Lower lobe of right lung (tissue), 2 donors: Measurements from ENCODE around the gene FHL3. TPM values are rescaled to one million over a fixed set of nuclear protein-coding genes. Genes with fewer than 3 reads are reported as not detected.

Experiments used
- ATAC-seq, 2 donors: fragments of 200-7000 bp; cut with Tn5 transposase; one replicate each; pipeline ENCODE4 v1.9.1; 2020 to 2022; ENCODE audit warnings: mild to moderate bottlenecking in 2 of 2, moderate library complexity in 2 of 2
- DNase-seq: peaks from one replicate; pipeline ENCODE4 v3.0.0-alpha.2; 2020
- H3K27ac ChIP-seq: fragments of 200-600 bp; one replicate; pipeline ENCODE4 v1.8.0; 2022
- H3K27me3 ChIP-seq: fragments of 200-600 bp; one replicate; pipeline ENCODE4 v1.8.0; 2022; ENCODE audit warnings: low read depth
- H3K36me3 ChIP-seq: fragments of 200-600 bp; one replicate; pipeline ENCODE4 v1.8.0; 2022; ENCODE audit warnings: mild to moderate bottlenecking
- H3K4me1 ChIP-seq: fragments of 200-600 bp; one replicate; pipeline ENCODE4 v1.8.0; 2022
- H3K4me3 ChIP-seq: fragments of 200-600 bp; one replicate; pipeline ENCODE4 v1.8.0; 2022; ENCODE audit warnings: mild to moderate bottlenecking
- H3K9me3 ChIP-seq: fragments of 200-600 bp; one replicate; pipeline ENCODE4 v1.8.0; 2022
- intact Hi-C: fragments of 100-400 bp; cut with DNase I; formaldehyde crosslinking; loops from one replicate; pipeline ENCODE4 v1.11.0; 2022
- total RNA-seq: library from RNA; stranded (reverse); fragmentation: NEBNext Ultra II Directional; extraction: Animal tissue kit (Norgen Biotek cat#: 25700); gene quantifications from one replicate; pipeline ENCODE4 v1.2.1, GENCODE V29; 2021
- TF ChIP-seq, protein P1 (sequence below): fragments of 200-600 bp; IDR thresholded peaks from one replicate; pipeline ENCODE4 v1.8.0; 2022; ENCODE audit warnings: antibody characterized with exemption, mild to moderate bottlenecking
- donor health status: DM: no; HTN: yes; CAD: no; lungs with severe emphysema.

Gene FHL3
- total RNA-seq, 1 donor from 2014 or later = 16.9 TPM

DNA sequence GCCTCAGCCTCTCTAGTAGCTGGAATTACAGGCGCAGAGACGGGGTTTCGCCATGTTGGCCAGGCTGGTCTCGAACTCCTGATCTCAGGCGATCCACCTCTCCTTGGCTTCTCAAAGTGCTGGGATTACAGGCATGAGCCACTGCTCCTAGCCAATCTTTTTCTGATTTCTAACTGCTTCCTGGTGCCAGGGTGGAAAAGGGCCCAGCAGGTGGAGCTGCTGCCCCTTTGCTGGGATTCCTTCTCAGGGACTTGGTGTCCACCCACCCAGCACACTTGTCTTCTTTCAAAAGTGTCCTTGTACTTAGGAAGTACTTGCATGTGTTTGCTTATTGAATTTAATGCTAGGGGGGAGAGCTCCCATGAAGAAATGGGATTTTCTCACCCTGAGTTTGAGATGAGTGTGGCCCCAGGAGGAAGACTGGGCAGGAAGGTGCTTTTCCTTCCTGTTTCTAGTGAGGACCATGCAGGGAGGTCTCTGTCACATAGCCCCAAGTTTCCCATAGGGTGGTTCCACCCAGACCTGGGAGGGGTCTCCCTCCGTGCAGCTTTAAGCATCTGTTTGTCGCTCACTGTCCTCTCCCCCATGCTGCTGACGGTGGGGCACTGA lies 21.4 kb upstream of the FHL3 start:
- Histone ChIP-seq H3K27me3 (no peaks in the 10 kb centered on the region), H3K4me1 (peaks cover 28% of the 10 kb centered on the region), H3K9me3 (no peaks in the 10 kb centered on the region), H3K27ac (no peak overlapping the region), H3K4me3 (no peak overlapping the region), H3K36me3 (peaks cover 44% of the 10 kb centered on the region)
- DNase-seq (peak; percentile 78), ATAC-seq (peak; percentile 82 to 87)
- TF ChIP-seq, protein P1, sequence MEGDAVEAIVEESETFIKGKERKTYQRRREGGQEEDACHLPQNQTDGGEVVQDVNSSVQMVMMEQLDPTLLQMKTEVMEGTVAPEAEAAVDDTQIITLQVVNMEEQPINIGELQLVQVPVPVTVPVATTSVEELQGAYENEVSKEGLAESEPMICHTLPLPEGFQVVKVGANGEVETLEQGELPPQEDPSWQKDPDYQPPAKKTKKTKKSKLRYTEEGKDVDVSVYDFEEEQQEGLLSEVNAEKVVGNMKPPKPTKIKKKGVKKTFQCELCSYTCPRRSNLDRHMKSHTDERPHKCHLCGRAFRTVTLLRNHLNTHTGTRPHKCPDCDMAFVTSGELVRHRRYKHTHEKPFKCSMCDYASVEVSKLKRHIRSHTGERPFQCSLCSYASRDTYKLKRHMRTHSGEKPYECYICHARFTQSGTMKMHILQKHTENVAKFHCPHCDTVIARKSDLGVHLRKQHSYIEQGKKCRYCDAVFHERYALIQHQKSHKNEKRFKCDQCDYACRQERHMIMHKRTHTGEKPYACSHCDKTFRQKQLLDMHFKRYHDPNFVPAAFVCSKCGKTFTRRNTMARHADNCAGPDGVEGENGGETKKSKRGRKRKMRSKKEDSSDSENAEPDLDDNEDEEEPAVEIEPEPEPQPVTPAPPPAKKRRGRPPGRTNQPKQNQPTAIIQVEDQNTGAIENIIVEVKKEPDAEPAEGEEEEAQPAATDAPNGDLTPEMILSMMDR = peak; percentile 69
- intact Hi-C loops = no loop called here

DNA sequence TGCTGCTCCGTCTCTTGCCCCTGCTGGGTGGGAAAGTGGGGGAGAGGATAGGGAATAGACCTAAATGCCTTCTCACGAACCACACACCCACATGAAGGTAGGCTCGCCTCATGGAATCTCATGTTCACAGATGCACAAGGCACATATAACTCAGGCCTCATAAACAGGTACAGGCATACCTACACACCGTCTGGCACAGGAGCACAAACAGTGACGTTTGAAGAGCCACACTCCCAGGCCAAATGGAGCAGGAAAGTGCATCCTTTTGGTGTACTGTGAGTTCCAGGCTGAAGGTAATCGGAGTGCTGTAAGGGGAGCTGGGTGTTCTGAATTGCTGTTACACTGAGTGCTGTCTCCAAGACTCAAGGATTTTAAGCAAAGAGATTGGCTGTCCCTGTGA lies 20.4 kb upstream of the FHL3 start:
- DNase-seq = no peak
- intact Hi-C loops = no loop called here
- ATAC-seq = no peak
- Histone ChIP-seq H3K27me3 (no peaks in the 10 kb centered on the region), H3K27ac (no peak overlapping the region), H3K4me1 (peaks cover 24% of the 10 kb centered on the region), H3K4me3 (no peak overlapping the region), H3K36me3 (peaks cover 55% of the 10 kb centered on the region), H3K9me3 (no peaks in the 10 kb centered on the region)
- TF ChIP-seq, protein P1 = no peak

DNA sequence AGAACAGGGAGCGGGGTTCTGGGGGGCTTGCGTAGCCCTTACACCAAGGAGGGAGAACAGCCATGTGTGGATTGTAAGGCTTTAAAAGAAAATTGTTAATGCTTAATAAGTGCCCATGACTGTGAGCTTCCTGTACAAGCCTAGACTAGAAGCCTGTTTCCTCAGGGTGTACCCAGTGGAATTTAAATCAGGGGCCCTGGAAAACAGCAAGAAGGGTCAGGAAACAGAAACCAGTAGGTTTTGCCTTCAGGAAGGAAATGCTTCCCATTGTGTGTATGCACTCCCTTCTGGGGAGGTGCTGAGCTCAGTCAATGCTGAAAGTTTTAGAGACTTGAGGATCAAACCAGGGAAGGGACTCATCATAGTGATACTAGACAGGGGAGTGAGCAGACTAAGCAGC lies 19.9 kb upstream of the FHL3 start:
- DNase-seq (no peak), ATAC-seq (no peak)
- Histone ChIP-seq H3K9me3 (no peaks in the 10 kb centered on the region), H3K4me1 (peaks cover 20% of the 10 kb centered on the region), H3K27me3 (no peaks in the 10 kb centered on the region), H3K27ac (no peak overlapping the region), H3K4me3 (no peak overlapping the region), H3K36me3 (peaks cover 59% of the 10 kb centered on the region)
- TF ChIP-seq, protein P1 = no peak
- intact Hi-C loops = no loop called here

DNA sequence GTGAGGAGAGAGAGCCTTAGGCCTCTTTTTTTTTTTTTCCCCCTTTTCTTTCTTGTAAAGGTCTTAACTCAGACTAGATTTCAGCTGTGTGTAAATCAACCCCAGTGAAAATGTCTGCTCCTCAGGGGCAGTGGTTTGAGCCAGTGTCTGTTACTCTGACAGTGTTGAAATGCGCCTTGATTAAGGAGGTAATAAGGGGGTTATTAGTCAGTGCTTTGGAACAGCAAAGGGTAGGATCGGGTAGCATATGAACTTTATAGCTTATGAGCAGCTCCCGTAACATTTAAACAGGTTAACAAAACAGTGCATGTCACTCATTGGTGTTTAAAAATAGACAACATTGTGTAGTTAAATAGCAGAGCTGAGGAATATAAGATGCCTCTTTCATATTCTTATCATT lies 17.5 kb upstream of the FHL3 start:
- no peak overlapping the region for H3K27ac ChIP-seq
- intact Hi-C loops = no loop called here
- peaks cover 83% of the 10 kb centered on the region for H3K36me3 ChIP-seq
- TF ChIP-seq, protein P1 = no peak
- DNase-seq (no peak), ATAC-seq (no peak)
- H3K9me3 ChIP-seq = no peaks in the 10 kb centered on the region
- H3K4me1 ChIP-seq = peaks cover 6% of the 10 kb centered on the region
- no peak overlapping the region for H3K4me3 ChIP-seq
- H3K27me3 ChIP-seq = no peaks in the 10 kb centered on the region

DNA sequence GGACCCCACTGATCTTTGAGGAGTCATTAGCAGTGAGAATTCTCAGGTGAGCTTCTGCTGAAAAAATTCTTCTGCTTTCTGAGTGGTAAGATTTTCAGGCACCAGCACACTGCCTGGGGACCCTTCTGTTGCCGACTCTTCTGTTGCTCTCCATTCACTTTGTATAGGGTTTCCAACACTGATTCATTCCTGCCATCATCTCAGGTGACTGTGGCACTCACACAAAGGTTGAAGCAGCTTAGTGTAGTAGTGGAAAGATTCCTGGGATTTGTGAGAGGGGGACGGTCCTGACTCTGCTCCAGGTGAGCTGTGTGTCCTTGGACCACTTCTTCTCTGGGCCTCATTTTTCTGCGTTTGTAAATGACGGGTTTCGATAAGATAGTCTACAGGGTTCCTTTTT lies 16.7 kb upstream of the FHL3 start:
- DNase-seq (no peak), ATAC-seq (no peak)
- Histone ChIP-seq H3K9me3 (no peaks in the 10 kb centered on the region), H3K27ac (no peak overlapping the region), H3K27me3 (no peaks in the 10 kb centered on the region), H3K36me3 (peaks cover 92% of the 10 kb centered on the region), H3K4me1 (peaks cover 5% of the 10 kb centered on the region), H3K4me3 (no peak overlapping the region)
- TF ChIP-seq, protein P1 = no peak
- intact Hi-C loops = no loop called here
